H1 (cell line): ENCODE results near the gene CD28. TPM values are rescaled to one million over a fixed set of nuclear protein-coding genes. Genes with fewer than 3 reads are reported as not detected.
"Not testable (repeated sequence)": the region's sequence is repeated elsewhere in the genome, so short reads cannot be mapped to it uniquely, and the experiment has no call there.

Experiments
- CTCF ChIA-PET: fragments of 300-600 bp; sonication (Branson Sonifier 250); formaldehyde crosslinking; loops from one replicate; lab custom pipeline; 2021; ENCODE audit not compliant: partially characterized antibody; lab: Charles Lee
- POLR2A ChIA-PET: fragments of 300-600 bp; sonication (Branson Sonifier 250); formaldehyde crosslinking; loops from one replicate; lab custom pipeline; 2021; ENCODE audit warnings: inconsistent platforms; ENCODE audit not compliant: partially characterized antibody; lab: Charles Lee
- DNase-seq, 2 experiments: peaks; one replicate each; pipeline versions ENCODE4 v3.0.0 to v3.0.0-alpha.2; 2010 to 2022; ENCODE audit warnings: low spot score in 2 of 2, low read depth in 1 of 2, mixed read lengths in 1 of 2
- FAIRE-seq: peaks from 2 replicates; lab custom pipeline; 2011; peaks lifted over from hg19 to GRCh38; lab: Jason Lieb, UNC
- H2AFZ ChIP-seq: 2 replicates; pipeline ENCODE4 v1.8.1; 2012; ENCODE audit warnings: low read length, inconsistent platforms
- H2AK5ac ChIP-seq: 2 replicates; pipeline ENCODE4 v1.6.1; 2013; ENCODE audit warnings: low read depth, low read length
- H2BK120ac ChIP-seq: replicated peaks from 2 replicates; pipeline ENCODE3; 2013; ENCODE audit warnings: low read depth, low read length, inconsistent platforms
- H2BK12ac ChIP-seq: 2 replicates; pipeline ENCODE4 v1.6.1; 2013; ENCODE audit warnings: low read depth, low read length
- H2BK15ac ChIP-seq: 2 replicates; pipeline ENCODE4 v1.6.1; 2013; ENCODE audit warnings: low read length
- H2BK20ac ChIP-seq: 2 replicates; pipeline ENCODE4 v1.6.1; 2013; ENCODE audit warnings: low read length
- H2BK5ac ChIP-seq: 2 replicates; pipeline ENCODE4 v1.6.1; 2013; ENCODE audit warnings: low read depth, low read length
- H3K14ac ChIP-seq: 2 replicates; pipeline ENCODE4 v1.6.1; 2013; ENCODE audit warnings: inconsistent platforms; ENCODE audit not compliant: insufficient read length
- H3K18ac ChIP-seq: 2 replicates; pipeline ENCODE4 v1.6.1; 2013; ENCODE audit warnings: low read length; ENCODE audit errors: extremely low read depth
- H3K23ac ChIP-seq: 2 replicates; pipeline ENCODE4 v1.6.1; 2013; ENCODE audit warnings: inconsistent platforms; ENCODE audit not compliant: insufficient read length
- H3K23me2 ChIP-seq: 2 replicates; pipeline ENCODE4 v1.6.1; 2013; ENCODE audit warnings: low read depth, low read length
- H3K27ac ChIP-seq: 2 replicates; pipeline ENCODE4 v1.6.1; 2011; ENCODE audit warnings: low read depth, low read length, inconsistent platforms
- H3K27me3 ChIP-seq, 4 experiments: replicated peaks in 1 of 4; 1 replicate in 1 of 4; 2 replicates in 3 of 4; pipeline versions ENCODE4 v1.6.1 to v1.8.1; 2011 to 2013; ENCODE audit warnings: low read length in 3 of 4, mild to moderate bottlenecking in 3 of 4, inconsistent platforms in 2 of 4, mixed read lengths in 2 of 4, moderate library complexity in 1 of 4; ENCODE audit not compliant: control insufficient read depth in 3 of 4, insufficient read depth in 3 of 4; ENCODE audit errors: extremely low read depth in 1 of 4
- H3K36me3 ChIP-seq, 4 experiments: 2 replicates each; pipeline versions ENCODE4 v1.6.1 to v1.8.1; 2011 to 2013; ENCODE audit warnings: mild to moderate bottlenecking in 4 of 4, low read length in 3 of 4, moderate library complexity in 2 of 4, control low read depth in 1 of 4, inconsistent platforms in 1 of 4; ENCODE audit not compliant: insufficient read depth in 4 of 4, control insufficient read depth in 2 of 4
- H3K4ac ChIP-seq: replicated peaks from 2 replicates; pipeline ENCODE3; 2013; ENCODE audit warnings: low read length, low read depth, mixed read lengths, inconsistent platforms; ENCODE audit not compliant: insufficient read length
- H3K4me1 ChIP-seq, 4 experiments: replicated peaks in 1 of 4; 1 replicate in 1 of 4; 2 replicates in 3 of 4; pipeline versions ENCODE4 v1.6.1 to v1.8.1; 2011 to 2013; ENCODE audit warnings: low read length in 3 of 4, inconsistent platforms in 2 of 4, mixed read lengths in 1 of 4; ENCODE audit not compliant: insufficient read depth in 4 of 4, control insufficient read depth in 3 of 4
- H3K4me2 ChIP-seq, 2 experiments: 2 replicates each; pipeline versions ENCODE4 v1.6.1 to v1.8.1; 2011 to 2013; ENCODE audit warnings: low read depth in 2 of 2, low read length in 2 of 2, control low read depth in 1 of 2, inconsistent platforms in 1 of 2, mild to moderate bottlenecking in 1 of 2; ENCODE audit not compliant: insufficient read depth in 1 of 2
- H3K4me3 ChIP-seq, 4 experiments: fragments of 200-600, 300-600 bp in 1 of 4; sonication (generic), shearing (Covaris generic), sonication (Bioruptor Twin) in 1 of 4; 2 replicates each; pipeline versions ENCODE4 v1.5.1 to v1.8.1; 2011 to 2016; ENCODE audit warnings: low read length in 4 of 4, low read depth in 3 of 4, control low read depth in 2 of 4, inconsistent platforms in 2 of 4, mild to moderate bottlenecking in 2 of 4, mixed read lengths in 1 of 4, moderate library complexity in 1 of 4; ENCODE audit not compliant: insufficient read depth in 2 of 4; ENCODE audit errors: extremely low read depth in 1 of 4
- H3K56ac ChIP-seq: replicated peaks from 2 replicates; pipeline ENCODE3; 2013; ENCODE audit warnings: low read depth, mild to moderate bottlenecking, mixed read lengths, low read length, inconsistent platforms; ENCODE audit not compliant: insufficient read length
- H3K79me1 ChIP-seq: 2 replicates; pipeline ENCODE4 v1.6.1; 2013; ENCODE audit warnings: low read depth, low read length, control low read depth
- H3K79me2 ChIP-seq, 2 experiments: 2 replicates each; pipeline versions ENCODE4 v1.6.1 to v1.8.1; 2012 to 2013; ENCODE audit warnings: low read length in 2 of 2, mild to moderate bottlenecking in 2 of 2, inconsistent platforms in 1 of 2; ENCODE audit not compliant: insufficient read depth in 2 of 2, control insufficient read depth in 1 of 2
- H3K9ac ChIP-seq, 4 experiments: replicated peaks in 1 of 4; 1 replicate in 1 of 4; 2 replicates in 3 of 4; pipeline versions ENCODE4 v1.6.1 to v1.8.1; 2011 to 2013; ENCODE audit warnings: low read depth in 3 of 4, low read length in 3 of 4, control low read depth in 2 of 4, mild to moderate bottlenecking in 2 of 4, moderate library complexity in 2 of 4, inconsistent platforms in 1 of 4; ENCODE audit errors: extremely low read depth in 1 of 4
- H3K9me3 ChIP-seq, 2 experiments: 2 replicates each; pipeline versions ENCODE4 v1.6.1 to v1.8.1; 2012 to 2013; ENCODE audit warnings: mild to moderate bottlenecking in 2 of 2, moderate library complexity in 2 of 2, control low read depth in 1 of 2, inconsistent platforms in 1 of 2, low read depth in 1 of 2, low read length in 1 of 2, mixed read lengths in 1 of 2; ENCODE audit not compliant: insufficient read depth in 2 of 2
- H4K20me1 ChIP-seq, 2 experiments: replicated peaks in 1 of 2; 2 replicates each; pipeline versions ENCODE3 to v1.8.1; 2011 to 2013; ENCODE audit warnings: inconsistent platforms in 2 of 2, low read length in 2 of 2, mild to moderate bottlenecking in 1 of 2; ENCODE audit not compliant: insufficient read depth in 2 of 2, control insufficient read depth in 1 of 2
- H4K5ac ChIP-seq: 2 replicates; pipeline ENCODE4 v1.6.1; 2013; ENCODE audit warnings: low read length, low read depth, mixed read lengths, inconsistent platforms; ENCODE audit not compliant: insufficient read length
- H4K8ac ChIP-seq: 2 replicates; pipeline ENCODE4 v1.8.0; 2013; ENCODE audit warnings: mild to moderate bottlenecking, moderate library complexity, low read length, inconsistent platforms; ENCODE audit not compliant: insufficient read depth; ENCODE audit errors: extremely low read depth
- H4K91ac ChIP-seq: replicated peaks from 2 replicates; pipeline ENCODE3; 2013; ENCODE audit warnings: low read length, mixed read lengths, inconsistent platforms; ENCODE audit not compliant: insufficient read length
- WGBS, 2 experiments: shearing (Covaris generic) in 1 of 2; methylation state at CpG; one replicate each; pipeline versions ENCODE4 v1.1.6 to v1.1.7; 2013 to 2015; ENCODE audit warnings: low lambda C conversion rate in 2 of 2, mixed read lengths in 2 of 2, inconsistent platforms in 1 of 2, low coverage in 1 of 2, missing lambda C conversion rate in 1 of 2; ENCODE audit not compliant: insufficient replicate concordance in 2 of 2, insufficient coverage in 1 of 2, insufficient read length in 1 of 2; ENCODE audit errors: extremely low coverage in 1 of 2, missing lambda C conversion rate in 1 of 2; 5-methylcytosine and 5-hydroxymethylcytosine counted together
- polyA plus RNA-seq, 7 experiments: library from polyadenylated mRNA; depleted of rRNA in 3 of 7; stranded (reverse) in 5 of 7; unstranded in 2 of 7; fragments of >200 nt in 5 of 7; fragments of 200-250 nt in 2 of 7; gene quantifications; 1 replicate in 5 of 7; 2 replicates in 1 of 7; 4 replicates in 1 of 7; pipeline versions ENCODE4 v1.2.1 to v1.2.3, GENCODE V29; 2011 to 2013; ENCODE audit warnings: missing spikeins in 2 of 7, mixed read lengths in 2 of 7
- total RNA-seq: library from RNA; stranded (reverse); fragmentation: NEBNext Ultra II Directional; extraction: Animal tissue kit (Norgen Biotek cat#: 25700); gene quantifications from 2 replicates; pipeline ENCODE4 v1.2.1, GENCODE V29; 2021

CD28 gene
- total and polyA plus RNA-seq, 2 of the 8 experiments (the other 6 are each of a cell fraction or from before 2014, with no cell fraction given), result not detected

DNA sequence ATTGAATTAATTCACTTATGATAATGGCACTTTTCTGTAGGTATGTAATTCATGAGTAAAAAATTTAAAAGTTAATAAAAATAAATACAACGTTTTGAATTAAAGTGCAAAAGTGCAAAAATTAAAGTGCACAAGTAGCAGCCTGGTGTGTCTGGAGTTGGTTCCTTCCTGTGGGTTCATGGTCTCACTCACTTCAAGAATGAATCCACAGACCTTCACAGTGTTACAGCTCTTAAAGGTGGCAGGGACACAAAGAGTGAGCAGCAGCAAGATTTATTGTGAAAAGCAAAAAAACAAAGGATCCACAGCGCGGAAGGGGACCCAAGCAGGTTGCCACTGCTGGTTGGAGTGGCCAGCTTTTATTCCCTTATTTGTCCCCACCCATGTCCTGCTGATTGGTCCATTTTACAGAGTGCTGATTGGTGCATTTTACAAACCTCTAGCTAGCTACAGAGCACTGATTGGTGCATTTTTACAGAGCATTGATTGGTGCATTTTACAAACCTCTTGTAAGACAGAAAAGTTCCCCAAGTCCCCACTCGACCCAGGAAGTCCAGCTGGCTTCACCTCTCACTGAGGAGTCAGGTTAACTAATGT lies 73.1 kb downstream of the CD28 start:
- H3K9ac ChIP-seq, FAIRE-seq, H2AK5ac ChIP-seq, H2AFZ ChIP-seq, H3K14ac ChIP-seq, H3K27me3 ChIP-seq, H3K4me3 ChIP-seq, H4K20me1 ChIP-seq, H3K79me2 ChIP-seq, H3K36me3 ChIP-seq, H2BK12ac ChIP-seq, H3K4me2 ChIP-seq, H2BK5ac ChIP-seq, H3K27ac ChIP-seq, H4K91ac ChIP-seq, H2BK15ac ChIP-seq, H3K23ac ChIP-seq, H3K9me3 ChIP-seq, H3K4ac ChIP-seq, H3K23me2 ChIP-seq, H3K4me1 ChIP-seq, H3K56ac ChIP-seq, H3K79me1 ChIP-seq, DNase-seq, H2BK20ac ChIP-seq, H4K5ac ChIP-seq, H3K18ac ChIP-seq, H2BK120ac ChIP-seq, H4K8ac ChIP-seq, POLR2A ChIA-PET: not testable (repeated sequence)
- 94% methylated on average over 4 of the region's 4 CpGs; no CpG with 5 or more reads in 1 of the 2 experiments for WGBS, 2 experiments
- CTCF ChIA-PET, result interaction anchor here (1.2 to 1.7 kb wide), 2 partner anchors 18 to 161 kb away, joined by 3 read pairs; no protein-coding TSS in a partner anchor
